OCI-M2 (cell line): ENCODE results near the gene PRKAA1.
A peak's percentile ranks its signal among the peaks of the same experiment; 100 is the strongest.

Experiments
- DNase-seq: peaks from one replicate; lab custom pipeline; 2025; ENCODE audit not compliant: unreplicated experiment; lab: John Stamatoyannopoulos, UW

Gene PRKAA1

DNA sequence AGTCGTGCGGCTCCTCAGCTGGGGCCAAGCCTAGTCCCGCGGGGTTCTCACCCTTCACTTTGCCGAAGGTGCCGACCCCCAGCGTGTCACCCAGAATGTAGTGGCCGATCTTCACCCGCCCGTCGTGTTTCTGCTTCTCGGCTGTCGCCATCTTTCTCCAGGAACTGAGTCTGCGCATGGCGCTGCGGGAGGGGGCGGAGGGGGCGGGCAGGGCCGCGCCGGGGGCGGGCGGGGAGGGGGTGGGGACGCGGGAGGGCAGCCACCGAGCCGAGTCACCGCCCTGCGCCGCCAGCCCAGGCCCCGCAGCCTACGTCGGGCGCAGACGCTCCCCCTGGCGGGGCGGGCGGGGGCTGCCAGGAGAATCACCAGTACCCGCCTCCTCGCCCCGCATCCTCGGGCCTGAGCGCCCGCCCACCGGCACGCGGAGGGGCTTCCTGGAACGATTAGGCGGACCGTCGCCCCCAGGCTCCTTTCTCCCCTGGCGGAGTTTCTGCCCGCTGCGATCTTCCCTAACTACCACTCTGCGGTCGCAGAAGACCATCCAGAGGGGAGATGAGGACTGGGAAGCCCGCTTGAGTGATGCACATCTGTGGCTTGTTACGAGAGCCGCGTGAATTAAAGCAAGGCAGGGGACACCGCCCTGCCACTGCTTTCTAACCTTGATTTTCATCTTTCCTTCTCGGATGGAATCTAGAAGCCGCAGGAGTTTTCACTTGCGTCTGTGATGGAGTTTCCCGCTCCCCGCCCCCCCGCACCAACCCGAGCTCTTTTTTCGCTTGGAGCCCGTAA lies at the start of gene PRKAA1:
PRKAA1 (minus strand) TSS at position 363 of the 789 bp plus-strand sequence; CDS start at position 178, 185 bp downstream.
- peak; percentile 18 for DNase-seq

DNA sequence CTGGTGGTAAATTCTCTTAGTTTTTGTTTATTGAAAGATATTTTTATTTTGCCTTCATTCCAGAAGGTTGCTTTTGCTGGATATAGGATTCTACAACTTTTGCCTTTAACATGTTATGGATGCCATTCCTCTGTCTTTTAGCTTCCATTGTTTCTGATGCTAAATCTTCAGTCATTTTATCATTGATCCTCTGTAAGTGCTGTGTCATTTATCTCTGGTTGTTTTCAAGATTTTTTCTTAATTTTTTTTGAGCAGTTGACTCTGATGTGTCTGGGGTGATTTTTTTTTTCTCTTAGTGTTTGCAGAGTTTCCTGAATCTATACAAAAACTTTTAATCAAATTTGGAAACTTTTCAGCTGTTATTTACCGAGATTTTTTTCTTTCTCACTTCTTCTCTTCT lies 49.4 kb upstream of the PRKAA1 start:
- no peak for DNase-seq

DNA sequence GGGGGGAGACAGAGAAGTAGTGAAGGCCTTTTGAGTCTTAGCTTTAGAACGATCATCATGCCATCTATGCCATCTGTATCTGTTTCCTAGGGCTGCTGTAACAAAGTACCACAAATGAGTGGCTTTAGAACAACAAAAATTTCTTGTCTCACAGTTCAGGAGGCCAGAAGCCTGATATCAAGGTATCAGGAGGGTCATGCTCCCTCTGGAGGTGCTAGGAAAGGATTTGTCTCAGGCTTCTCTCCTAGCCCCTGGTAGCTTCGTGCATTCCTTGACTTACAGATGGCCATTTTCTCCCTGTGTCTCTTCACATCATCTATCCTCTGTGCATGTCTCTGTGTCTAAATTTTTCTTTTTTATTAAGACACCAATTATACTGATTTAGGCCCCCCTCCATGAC lies 48.2 kb upstream of the PRKAA1 start:
- no peak for DNase-seq

DNA sequence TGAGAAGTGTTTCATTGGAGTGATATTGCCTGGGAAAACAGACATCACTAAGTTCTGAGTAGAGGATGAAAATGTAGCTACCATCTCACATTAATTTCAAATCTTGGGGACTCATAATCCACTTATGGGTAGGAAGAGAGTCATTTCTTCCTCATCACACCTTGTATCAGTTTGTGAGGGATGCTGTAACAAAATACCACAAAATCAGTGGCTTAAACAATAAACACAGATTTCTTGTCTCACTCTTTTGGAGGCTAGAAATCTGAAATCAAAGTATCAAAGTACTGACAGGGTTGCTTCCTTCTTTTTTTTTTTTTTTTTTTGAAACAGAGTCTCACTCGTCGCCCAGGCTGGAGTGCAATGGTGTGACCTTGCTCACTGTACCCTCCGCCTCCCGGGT lies 46.4 kb upstream of the PRKAA1 start:
- no peak for DNase-seq

DNA sequence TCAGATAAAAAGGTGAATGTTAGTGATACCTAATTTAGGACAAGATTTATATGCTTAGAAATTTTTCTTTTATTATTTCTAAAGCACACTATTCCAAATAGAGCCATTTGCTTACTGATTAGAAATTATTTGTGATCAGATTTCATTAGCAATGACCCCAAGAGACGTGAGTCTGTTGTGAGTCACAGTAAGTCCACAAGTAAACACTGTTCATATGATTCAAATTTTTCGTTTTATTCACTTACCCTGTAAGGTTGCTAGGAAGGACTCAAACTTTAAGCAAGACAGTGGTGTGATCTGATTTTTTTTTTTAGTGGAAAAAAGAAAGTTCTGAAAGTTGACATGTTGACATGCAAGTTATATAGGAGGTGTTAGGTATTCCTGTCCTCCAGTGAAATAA lies 44.2 kb upstream of the PRKAA1 start:
- no peak for DNase-seq

DNA sequence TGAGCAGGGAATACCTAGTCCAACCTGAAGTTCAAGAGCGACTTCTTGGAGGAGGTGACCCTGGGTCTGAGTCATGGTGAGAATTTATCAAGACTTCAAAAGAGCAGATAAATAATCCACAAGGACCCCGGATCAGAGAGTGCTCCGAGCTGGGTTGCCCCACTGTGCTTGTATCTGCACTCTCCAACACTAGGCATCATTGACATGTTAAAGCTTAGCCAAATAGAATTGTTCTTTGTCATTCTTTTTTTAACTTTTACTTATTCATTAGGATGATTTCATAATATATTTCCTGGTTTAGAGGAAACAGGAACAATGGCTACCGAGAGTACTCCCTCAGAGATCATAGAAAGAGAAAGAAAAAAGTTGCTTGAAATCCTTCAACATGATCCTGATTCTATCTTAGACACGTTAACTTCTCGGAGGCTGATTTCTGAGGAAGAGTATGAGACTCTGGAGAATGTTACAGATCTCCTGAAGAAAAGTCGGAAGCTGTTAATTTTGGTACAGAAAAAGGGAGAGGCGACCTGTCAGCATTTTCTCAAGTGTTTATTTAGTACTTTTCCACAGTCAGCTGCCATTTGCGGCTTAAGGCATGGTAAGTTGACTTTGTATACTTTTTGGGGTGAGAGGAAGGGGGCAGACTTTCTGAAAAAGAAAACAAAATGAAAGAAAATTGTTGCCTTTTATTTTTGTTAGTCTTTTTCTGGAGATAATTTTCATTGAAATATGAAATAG lies 43.1 kb upstream of the PRKAA1 start, which contains the start of gene CARD6:
CARD6 (plus strand) TSS at position 300 of the 738 bp plus-strand sequence; CDS start at position 316, 16 bp downstream.
- DNase-seq, result no peak

DNA sequence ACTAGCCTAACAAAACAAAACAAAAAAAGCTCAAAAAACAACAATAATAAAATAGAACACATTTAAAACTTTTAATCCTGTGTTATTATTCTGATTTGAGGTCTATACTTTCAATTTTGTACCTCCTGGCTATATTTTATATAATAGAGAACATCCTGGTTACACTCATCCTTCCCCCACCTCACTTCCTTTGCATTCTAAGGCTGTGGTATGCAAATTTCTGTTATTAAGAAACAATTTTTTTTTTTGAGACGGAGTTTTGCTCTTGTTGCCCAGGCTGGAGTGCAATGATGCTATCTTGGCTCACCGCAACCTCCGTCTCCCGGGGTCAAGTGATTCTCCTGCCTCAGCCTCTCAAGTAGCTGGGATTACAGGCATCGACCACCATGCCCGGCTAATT lies 39.9 kb upstream of the PRKAA1 start:
- no peak for DNase-seq

DNA sequence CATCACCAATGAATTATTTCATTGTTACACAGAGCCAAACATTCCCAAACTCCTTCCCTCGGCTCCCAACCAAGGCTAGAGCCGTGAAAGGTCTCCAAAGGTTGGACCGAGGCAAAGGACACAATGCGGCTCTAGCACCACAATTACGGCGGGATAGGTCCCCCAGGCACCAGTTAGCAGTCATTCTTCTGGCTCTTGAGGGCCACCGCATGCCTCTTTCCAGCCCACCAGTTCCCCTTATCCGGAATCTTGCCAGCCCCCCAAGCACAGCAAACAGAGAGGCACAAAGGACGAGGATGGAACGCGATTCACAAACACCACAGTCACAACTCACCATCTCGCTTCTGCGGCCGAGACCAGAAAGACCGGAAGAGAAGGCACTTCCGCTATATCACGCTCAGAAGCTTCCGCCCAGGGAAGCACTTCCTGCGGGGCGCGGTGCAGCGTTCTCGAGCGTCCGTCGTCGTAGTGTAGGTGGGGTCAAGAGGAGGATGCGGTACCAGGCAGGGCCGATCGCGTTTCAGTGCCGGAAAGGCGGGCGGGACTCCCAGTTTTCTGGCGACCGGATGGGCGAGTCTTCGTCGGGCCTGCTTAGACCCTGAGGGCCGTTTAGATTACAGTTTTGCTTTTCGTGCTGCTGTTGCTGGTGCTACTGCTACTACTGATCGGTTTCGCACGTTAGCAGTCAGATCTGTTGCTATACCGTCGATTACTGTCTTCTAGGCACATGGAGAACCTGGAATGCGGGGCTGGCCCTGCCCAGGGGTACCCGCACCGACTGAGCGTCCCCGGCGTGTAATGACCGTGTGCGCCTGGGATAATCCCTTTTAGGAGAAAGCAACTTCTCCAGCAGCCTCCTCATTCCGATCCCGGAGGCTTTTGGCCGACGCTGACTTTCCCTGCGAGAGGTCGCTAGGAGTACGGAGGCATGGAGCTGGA lies 36.9 kb upstream of the PRKAA1 start, which contains the start of gene RPL37:
RPL37 (minus strand) TSS at position 374 of the 939 bp plus-strand sequence; CDS start at position 337, 37 bp downstream.
- peak; percentile 73 for DNase-seq

DNA sequence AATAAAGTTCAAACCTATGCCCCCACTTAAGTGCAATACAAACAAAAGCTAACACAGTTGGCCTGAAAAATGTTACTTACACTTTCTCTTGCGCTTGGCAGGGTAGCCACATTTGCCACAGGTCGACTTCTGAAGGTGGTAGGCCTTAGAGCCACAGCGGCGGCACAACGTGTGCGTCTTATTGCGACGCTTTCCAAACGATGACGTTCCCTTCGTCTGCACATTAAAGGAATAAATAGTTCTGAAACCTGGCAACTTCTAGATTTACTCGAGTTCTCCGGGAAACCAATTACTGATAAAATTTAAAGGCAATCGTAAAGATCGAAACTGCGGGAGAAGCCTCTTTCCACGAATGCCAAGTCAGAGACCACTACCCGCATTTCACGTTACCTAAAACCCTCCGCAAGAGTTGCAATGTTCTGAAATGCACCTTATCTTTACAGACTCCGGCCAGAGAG lies 36.2 kb upstream of the PRKAA1 start:
- no peak for DNase-seq

DNA sequence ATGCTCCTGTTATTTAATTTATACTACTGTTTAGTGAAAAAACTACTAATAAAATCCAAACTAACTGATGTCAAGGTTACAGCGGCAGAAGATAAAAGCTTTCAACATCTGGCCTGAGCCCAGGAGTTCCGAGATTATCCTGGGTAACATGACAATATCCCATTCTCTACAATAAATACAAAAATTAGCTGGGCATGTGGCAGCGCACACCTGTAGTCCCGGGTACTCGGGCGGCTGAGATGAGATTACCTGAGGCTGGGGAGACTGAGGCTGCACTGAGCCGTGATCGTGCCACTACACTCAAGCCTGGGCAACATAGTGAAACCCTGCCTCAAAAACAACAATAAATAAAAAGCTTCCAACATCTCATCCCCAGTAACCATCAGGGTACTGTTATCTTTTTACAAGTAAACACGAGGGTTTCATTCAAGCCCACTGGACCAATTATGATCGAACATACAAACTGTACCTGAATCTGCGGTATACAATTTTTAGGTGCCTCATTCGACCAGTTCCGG lies 35.6 kb upstream of the PRKAA1 start:
- DNase-seq, result no peak

DNA sequence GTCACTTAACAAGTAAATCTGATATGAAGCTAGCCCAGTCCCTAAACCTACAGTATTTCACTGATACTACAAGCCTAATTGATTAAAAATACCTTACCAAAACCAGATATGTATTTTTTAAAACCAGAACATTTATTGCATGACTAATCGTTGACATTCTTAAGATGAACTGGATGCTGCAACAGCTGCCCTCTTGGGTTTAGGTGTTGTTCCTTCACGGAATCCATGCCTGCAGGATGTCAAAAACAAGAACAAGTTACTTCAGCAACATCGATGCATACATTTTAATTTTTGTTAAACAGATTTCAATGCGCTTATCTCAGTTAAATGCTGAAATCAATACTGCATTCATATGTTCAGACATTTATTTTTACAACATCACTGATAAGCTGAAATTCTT lies 34.2 kb upstream of the PRKAA1 start:
- no peak for DNase-seq

DNA sequence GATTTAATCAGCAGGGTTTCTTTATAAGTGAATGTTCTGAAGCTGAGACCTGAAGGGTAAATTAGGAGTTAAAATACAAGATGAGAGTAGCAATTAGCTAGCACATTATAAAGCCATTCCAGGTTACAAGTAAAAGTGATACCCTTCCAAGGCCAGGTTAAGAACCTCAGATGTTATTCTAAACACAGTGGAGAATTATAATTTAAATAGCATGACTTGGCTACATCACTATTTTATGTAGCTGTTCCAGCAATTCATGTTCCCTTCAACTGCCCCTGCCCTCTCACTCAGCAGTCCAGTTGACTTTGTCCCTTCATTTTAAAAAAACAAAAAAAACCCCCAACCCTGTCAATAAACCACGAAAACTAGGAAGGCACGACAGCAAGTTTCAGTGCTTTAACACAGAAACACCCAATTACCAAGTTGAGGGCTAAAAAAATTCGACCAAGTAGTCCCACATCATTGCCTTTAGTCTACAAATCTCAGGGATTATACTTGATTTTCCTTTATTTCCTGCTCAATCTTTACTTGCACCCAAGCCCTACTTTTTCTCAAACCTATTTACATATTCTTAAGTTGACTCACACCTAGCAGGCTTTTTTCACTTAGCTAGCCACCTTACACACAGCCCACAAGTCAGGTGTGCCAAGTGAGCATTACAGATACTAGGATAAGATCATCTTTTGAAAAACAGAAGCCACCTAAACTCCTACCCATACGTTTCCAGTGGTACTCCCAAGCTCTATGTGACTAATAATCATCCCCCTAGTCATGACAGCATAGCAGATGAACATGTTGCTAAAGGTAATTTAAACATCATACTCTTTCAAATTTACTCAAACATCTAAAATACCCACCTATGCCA lies 33.4 kb upstream of the PRKAA1 start:
- no peak for DNase-seq

DNA sequence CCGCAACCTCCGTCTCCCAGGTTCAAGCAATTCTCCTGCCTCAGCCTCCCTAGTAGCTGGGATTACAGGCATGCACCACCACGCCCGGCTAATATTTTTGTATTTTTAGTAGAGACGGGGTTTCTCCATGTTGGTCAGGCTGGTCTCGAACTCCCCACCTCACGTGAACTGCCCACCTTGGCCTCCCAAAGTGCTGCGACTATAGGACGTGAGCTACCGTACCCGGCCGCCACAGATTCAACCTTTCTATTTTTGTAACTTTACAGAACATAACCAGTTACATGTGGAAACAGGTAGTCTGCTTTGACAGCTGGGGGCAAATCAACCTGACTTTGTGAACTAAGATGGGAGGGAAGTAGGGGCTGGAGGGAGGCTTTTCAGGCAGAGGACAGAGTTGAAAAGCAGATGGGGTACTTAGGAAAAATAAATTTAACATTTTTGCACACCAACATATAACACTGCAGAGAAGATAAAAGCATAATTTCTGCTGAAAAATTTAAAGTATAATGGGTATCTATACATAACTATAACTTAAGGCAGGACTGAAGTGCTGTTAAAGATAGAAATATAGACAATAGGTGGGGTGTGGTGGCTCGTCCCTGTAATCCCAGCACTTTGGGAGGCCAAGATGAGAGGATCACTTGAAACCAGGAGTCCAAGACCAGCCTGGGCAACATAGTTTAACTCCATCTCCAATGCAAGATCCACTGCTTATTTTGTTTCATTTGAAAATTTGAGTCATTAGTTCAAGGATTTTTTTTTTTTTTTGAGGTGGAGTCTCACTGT lies 31.8 kb upstream of the PRKAA1 start:
- DNase-seq, result no peak

DNA sequence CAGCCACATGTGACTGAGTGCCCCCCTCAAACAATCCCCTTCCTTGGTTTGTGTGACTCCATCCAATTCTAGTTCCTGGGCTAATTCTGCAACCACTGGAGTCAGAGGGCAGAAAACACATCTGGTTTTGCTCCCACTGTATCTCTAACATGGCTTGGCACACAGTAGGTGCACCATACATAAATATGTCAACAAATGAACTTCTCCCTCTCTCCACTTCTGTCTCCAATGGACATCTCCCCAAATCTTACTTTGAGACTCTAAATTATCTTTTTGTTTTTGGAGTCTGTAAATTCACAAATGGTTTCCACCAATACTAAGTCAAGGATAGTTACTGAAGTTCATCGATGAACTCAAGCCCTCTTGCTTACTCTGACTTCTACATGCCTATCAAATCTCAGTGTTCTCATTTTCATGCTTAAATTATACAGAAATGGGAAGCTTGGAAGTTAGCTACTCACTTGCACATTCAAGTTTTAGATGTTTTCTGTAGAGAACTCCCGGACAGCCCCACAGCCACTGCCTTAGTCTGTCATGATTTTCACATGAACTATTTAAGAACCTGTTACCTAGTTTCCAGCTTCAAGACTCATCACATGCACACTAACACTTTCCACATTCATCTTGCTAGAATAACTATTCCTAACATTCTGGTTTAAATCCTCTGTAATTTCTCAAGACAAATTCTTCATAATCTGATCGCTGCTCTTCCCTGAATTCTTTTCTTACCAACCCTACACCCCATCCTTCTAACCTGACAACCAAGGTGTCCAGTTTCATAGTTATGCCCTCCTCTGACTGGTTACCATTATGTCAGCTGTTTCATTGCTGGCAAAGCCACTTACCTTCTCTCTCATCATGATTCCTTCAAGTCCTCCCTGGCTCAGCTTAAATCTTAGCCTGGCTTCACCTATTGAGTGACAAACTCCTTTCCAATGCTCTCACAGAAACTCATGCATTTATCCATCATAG lies 30.8 kb upstream of the PRKAA1 start:
- no peak for DNase-seq

DNA sequence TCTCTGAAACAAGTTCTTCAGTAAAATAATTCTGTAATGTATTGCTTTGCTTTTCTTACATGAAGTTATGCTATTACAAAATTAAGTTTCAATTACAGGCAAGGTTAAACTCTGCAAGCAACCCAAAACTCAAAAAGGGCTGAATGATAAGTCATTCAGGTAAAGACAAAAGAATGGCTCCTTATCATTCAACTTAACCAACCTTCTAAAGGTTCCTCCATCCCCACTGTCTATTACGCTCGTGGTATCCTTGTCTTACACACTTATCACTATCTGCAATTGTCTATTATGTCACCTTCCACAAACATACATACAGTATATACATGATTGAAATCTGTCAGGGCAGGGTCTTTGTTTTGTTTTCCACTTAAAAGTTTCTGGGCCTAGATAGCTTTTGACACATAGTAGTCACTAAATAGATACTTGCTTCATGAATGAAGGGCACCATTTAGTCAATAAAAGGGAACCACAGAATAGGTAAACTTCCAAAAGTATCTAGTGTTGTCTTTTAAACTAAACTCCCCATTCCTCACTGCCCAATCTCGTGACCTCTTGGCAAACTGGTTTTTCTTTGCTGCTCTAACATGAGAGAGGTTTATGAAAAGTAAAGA lies 30.0 kb upstream of the PRKAA1 start:
- no peak for DNase-seq

DNA sequence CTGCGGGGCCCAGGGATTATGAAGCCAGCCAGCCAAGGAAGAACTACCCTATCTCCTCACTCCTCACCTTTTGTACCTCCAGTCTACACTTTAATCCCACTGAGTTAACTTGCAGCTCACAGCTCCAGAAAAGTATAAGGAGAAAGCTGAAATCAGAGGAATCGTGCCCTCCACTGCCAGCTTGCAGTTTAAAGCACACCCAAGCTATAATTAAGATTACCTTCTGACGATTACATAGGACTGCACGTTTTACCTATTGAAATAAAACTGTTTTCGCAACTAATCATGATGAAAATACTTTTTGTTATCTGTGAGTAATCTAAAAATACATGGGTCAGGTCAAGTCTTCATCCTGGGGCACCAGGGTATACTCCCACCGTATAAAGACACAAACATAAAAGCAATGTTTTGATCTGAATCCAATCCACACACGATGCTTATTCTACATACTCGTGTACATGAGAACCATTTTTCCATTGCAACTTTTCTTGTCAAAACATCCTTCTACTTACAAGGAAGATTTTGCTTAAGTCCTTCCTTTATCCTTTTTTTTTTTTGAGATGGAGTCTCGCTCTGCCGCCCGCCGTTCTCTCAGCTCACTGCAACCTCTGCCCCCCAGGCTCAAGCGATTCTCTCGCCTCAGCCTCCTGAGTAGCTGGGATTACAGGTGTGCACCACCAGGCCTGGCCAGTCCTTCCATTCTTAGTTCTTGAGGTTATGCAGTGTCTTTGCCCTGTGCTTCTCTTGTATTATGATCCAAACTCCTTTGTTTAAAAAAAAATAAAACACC lies 29.2 kb upstream of the PRKAA1 start:
- DNase-seq, result no peak
